ENCODE measurements around the gene HEBP2. TPM values are rescaled to one million over a fixed set of nuclear protein-coding genes. Genes with fewer than 3 reads are reported as not detected.

HEBP2 gene
- total and polyA plus RNA-seq, 2 donors (not counting 3 experiments of a cell fraction or from before 2014, with no cell fraction given) = 22.5 to 75.3 TPM

- no TSS peak for BruUV-seq (replicated peaks)
- TF ChIP-seq EZH2 (IDR thresholded peaks at IDR 0.05; ENCODE audit: borderline replicate concordance, low read depth, low read length, severe bottlenecking) (no peak), POLR2AphosphoS5 (IDR thresholded peaks at IDR 0.05; ENCODE audit: insufficient read depth, low read depth, low read length) (no peak), POLR2A (IDR thresholded peaks at IDR 0.05; ENCODE audit: low read depth, low read length) (no peak), GATA2 (IDR thresholded peaks at IDR 0.05; ENCODE audit: insufficient read depth, insufficient read length, low read depth, low read length) (no peak), JUN (IDR thresholded peaks at IDR 0.05; ENCODE audit: borderline replicate concordance, insufficient read depth, insufficient read length, low read depth) (no peak), FOS (IDR thresholded peaks at IDR 0.05; ENCODE audit: borderline replicate concordance, insufficient read depth, low read length) (no peak), MYC (IDR thresholded peaks at IDR 0.05; ENCODE audit: low read depth, low read length) (no peak)
- TF ChIP-seq, protein P1, sequence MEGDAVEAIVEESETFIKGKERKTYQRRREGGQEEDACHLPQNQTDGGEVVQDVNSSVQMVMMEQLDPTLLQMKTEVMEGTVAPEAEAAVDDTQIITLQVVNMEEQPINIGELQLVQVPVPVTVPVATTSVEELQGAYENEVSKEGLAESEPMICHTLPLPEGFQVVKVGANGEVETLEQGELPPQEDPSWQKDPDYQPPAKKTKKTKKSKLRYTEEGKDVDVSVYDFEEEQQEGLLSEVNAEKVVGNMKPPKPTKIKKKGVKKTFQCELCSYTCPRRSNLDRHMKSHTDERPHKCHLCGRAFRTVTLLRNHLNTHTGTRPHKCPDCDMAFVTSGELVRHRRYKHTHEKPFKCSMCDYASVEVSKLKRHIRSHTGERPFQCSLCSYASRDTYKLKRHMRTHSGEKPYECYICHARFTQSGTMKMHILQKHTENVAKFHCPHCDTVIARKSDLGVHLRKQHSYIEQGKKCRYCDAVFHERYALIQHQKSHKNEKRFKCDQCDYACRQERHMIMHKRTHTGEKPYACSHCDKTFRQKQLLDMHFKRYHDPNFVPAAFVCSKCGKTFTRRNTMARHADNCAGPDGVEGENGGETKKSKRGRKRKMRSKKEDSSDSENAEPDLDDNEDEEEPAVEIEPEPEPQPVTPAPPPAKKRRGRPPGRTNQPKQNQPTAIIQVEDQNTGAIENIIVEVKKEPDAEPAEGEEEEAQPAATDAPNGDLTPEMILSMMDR (IDR thresholded peaks at IDR 0.05; ENCODE audit: extremely low read depth in 1 of 2, insufficient read depth in 1 of 2, low read depth in 1 of 2, low read length in 2 of 2) = no peak
- TF ChIP-seq, protein P2, sequence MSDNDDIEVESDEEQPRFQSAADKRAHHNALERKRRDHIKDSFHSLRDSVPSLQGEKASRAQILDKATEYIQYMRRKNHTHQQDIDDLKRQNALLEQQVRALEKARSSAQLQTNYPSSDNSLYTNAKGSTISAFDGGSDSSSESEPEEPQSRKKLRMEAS (IDR thresholded peaks at IDR 0.05; ENCODE audit: insufficient read depth, insufficient read length) = no peak
- ChIA-PET POLR2A (interaction anchor here (0.5 kb wide), 1 partner anchor 16 kb away, joined by 8 read pairs; no protein-coding TSS in a partner anchor), CTCF (interaction anchor here (0.7 to 0.8 kb wide), 2 partner anchors 12 to 149 kb away, joined by 3 to 4 read pairs; no protein-coding TSS in a partner anchor)
- H3K9me3 ChIP-seq (replicated peaks; ENCODE audit: control insufficient read depth, insufficient read depth, low read length) = no peaks in the 10 kb centered on the region
- dilution Hi-C loops (cut with MboI; ENCODE audit: extremely low pct_ligation_motif_present, low sequenced_read_pairs) (no loop called here), intact Hi-C loops (cut with micrococcal nuclease) (no loop called here)
- H3K36me3 ChIP-seq (ENCODE audit: control insufficient read depth in 2 of 2, extremely low read depth in 1 of 2, insufficient read depth in 2 of 2, low read length in 2 of 2) = peaks cover 5 to 16% of the 10 kb centered on the region in 2 experiments
- H2AFZ ChIP-seq (ENCODE audit: low read depth, low read length) = no peak overlapping the region
- H3K27me3 ChIP-seq (ENCODE audit: control insufficient read depth in 2 of 2, insufficient read depth in 2 of 2, low read length in 2 of 2) = no peaks in the 10 kb centered on the region
- peaks cover 7% of the 10 kb centered on the region for H3K79me2 ChIP-seq (ENCODE audit: control insufficient read depth, insufficient read depth, low read length)
- H3K4me3 ChIP-seq (replicated peaks in 1 of 3; ENCODE audit: insufficient read depth in 1 of 3, low read depth in 1 of 3, low read length in 3 of 3) = no peak overlapping the region
- H3K4me1 ChIP-seq (ENCODE audit: control insufficient read depth, extremely low read depth, insufficient read depth, low read length) = no peaks in the 10 kb centered on the region
- H3K9me1 ChIP-seq (replicated peaks; ENCODE audit: control insufficient read depth, extremely low read depth, insufficient read depth, low read length) = no peaks in the 10 kb centered on the region
- no peak for FAIRE-seq
- H3K9ac ChIP-seq (replicated peaks; ENCODE audit: extremely low read depth, insufficient read depth, low read length) = no peak overlapping the region
- no peak overlapping the region for H3K27ac ChIP-seq (ENCODE audit: insufficient read depth, low read depth, low read length)
- no peak overlapping the region for H3K4me2 ChIP-seq (ENCODE audit: insufficient read depth, low read length)
- DNase-seq (ENCODE audit: low read depth, low spot score) = peak; percentile 29
- H4K20me1 ChIP-seq (replicated peaks; ENCODE audit: control insufficient read depth, extremely low read depth, insufficient read depth, low read length) = no peaks in the 10 kb centered on the region
Measured at GRCh38 chr6:138441965-138442364, 37.9 kb downstream of the HEBP2 start.

Measured in endothelial cell of umbilical vein (primary cell).